Measurements from ENCODE around the gene DOK6. TPM values are rescaled to one million over a fixed set of nuclear protein-coding genes. Genes with fewer than 3 reads are reported as not detected.

Gene DOK6
- total and polyA plus RNA-seq, 9 of the 15 experiments (the other 6 are each of a cell fraction or from before 2014, with no cell fraction given): not detected

DNA sequence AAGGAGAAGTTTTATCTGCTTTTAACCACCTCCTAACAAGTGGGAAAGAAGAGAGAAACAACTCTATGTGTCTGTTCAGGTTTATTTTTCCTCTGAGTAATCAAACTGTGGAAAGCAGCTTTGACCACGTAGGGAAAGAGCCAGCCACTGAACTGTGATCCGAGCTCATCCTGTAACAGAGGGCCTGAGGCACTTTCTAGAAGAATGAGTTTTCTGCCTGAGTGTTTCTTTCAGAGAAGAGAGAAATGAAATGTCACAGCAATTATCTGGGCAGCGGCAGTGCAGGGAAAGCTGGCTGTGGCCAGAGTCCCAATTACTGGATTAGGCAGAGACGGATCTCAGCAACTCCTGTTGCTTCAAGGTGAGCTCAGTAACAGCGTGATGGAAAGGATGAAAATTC is 395.1 kb downstream of the DOK6 start (continued):
- TF ChIP-seq TFE3 (CRISPR knock-in tag; IDR thresholded peaks at IDR 0.05): no peak

- Histone ChIP-seq H3K9ac (ENCODE audit: insufficient read depth in 1 of 2, low read depth in 2 of 2, low read length in 2 of 2) (no peak overlapping the region), H3K9me1 (ENCODE audit: control insufficient read depth, insufficient read depth, low read length) (no peaks in the 10 kb centered on the region), H3K27ac (ENCODE audit: extremely low read depth, low read depth, low read length) (no peak overlapping the region), H3K4me2 (ENCODE audit: insufficient read depth, low read length) (no peak overlapping the region), H3K36me3 (ENCODE audit: control insufficient read depth, insufficient read depth, low read length) (no peaks in the 10 kb centered on the region), H3K27me3 (ENCODE audit: control insufficient read depth in 2 of 2, insufficient read depth in 2 of 2, low read length in 2 of 2) (no peaks in the 10 kb centered on the region), H3K4me1 (replicated peaks in 1 of 2; ENCODE audit: control insufficient read depth in 2 of 2, insufficient read depth in 2 of 2, low read length in 2 of 2) (no peaks in the 10 kb centered on the region), H3K79me2 (ENCODE audit: control insufficient read depth, insufficient read depth, low read length) (no peaks in the 10 kb centered on the region), H3K9me3 (replicated peaks; ENCODE audit: control insufficient read depth, insufficient read depth, low read depth, low read length) (no peaks in the 10 kb centered on the region), H4K20me1 (replicated peaks; ENCODE audit: control insufficient read depth, insufficient read depth, low read length) (no peaks in the 10 kb centered on the region), H3K4me3 (no peak overlapping the region), H2AFZ (ENCODE audit: low read depth, low read length) (no peak overlapping the region)
- 4% methylated on average over 5 of the region's 5 CpGs for WGBS (ENCODE audit: insufficient coverage, low coverage, missing lambda C conversion rate)
- no peak for FAIRE-seq
- BruUV-seq (replicated peaks): no TSS peak
- ChIA-PET CTCF (ENCODE audit: low intra/inter-chr PET ratio) (no interaction called here), POLR2A (no interaction called here)
- DNase-seq (ENCODE audit: extremely low read depth in 1 of 4, low spot score in 3 of 4): no peak
- in situ Hi-C loops (cut with MboI): no loop called here
- no peak for ATAC-seq
- intact Hi-C loops (cut with micrococcal nuclease): no loop called here
- TF ChIP-seq, protein P1, sequence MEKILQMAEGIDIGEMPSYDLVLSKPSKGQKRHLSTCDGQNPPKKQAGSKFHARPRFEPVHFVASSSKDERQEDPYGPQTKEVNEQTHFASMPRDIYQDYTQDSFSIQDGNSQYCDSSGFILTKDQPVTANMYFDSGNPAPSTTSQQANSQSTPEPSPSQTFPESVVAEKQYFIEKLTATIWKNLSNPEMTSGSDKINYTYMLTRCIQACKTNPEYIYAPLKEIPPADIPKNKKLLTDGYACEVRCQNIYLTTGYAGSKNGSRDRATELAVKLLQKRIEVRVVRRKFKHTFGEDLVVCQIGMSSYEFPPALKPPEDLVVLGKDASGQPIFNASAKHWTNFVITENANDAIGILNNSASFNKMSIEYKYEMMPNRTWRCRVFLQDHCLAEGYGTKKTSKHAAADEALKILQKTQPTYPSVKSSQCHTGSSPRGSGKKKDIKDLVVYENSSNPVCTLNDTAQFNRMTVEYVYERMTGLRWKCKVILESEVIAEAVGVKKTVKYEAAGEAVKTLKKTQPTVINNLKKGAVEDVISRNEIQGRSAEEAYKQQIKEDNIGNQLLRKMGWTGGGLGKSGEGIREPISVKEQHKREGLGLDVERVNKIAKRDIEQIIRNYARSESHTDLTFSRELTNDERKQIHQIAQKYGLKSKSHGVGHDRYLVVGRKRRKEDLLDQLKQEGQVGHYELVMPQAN (IDR thresholded peaks at IDR 0.05; ENCODE audit: borderline replicate concordance): no peak
- TF ChIP-seq HDAC2 (IDR thresholded peaks at IDR 0.05): no peak
- TF ChIP-seq MAFF (IDR thresholded peaks at IDR 0.05; ENCODE audit: low read length): no peak
- TF ChIP-seq CSDE1 (IDR thresholded peaks at IDR 0.05): no peak
- no peak for TF ChIP-seq ZNF75A (CRISPR knock-in tag; IDR thresholded peaks at IDR 0.05)
- TF ChIP-seq NFXL1 (CRISPR knock-in tag; IDR thresholded peaks at IDR 0.05): no peak
- TF ChIP-seq, protein P2, sequence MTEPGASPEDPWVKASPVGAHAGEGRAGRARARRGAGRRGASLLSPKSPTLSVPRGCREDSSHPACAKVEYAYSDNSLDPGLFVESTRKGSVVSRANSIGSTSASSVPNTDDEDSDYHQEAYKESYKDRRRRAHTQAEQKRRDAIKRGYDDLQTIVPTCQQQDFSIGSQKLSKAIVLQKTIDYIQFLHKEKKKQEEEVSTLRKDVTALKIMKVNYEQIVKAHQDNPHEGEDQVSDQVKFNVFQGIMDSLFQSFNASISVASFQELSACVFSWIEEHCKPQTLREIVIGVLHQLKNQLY (CRISPR knock-in tag; conservative IDR thresholded peaks at IDR 0.05): no peak
These were observed 404.3 kb downstream of the DOK6 start for GRCh38 chr18:69804776-69805501.
